GM18868 (cell line): ENCODE results near the gene SAPCD2.

Source experiments
- ATAC-seq: cut with Tn5 transposase; IDR thresholded peaks from one replicate; pipeline ENCODE4 v1.9.1; 2021; ENCODE audit warnings: mild to moderate bottlenecking, moderate library complexity; ENCODE audit not compliant: unreplicated experiment

SAPCD2 gene

DNA sequence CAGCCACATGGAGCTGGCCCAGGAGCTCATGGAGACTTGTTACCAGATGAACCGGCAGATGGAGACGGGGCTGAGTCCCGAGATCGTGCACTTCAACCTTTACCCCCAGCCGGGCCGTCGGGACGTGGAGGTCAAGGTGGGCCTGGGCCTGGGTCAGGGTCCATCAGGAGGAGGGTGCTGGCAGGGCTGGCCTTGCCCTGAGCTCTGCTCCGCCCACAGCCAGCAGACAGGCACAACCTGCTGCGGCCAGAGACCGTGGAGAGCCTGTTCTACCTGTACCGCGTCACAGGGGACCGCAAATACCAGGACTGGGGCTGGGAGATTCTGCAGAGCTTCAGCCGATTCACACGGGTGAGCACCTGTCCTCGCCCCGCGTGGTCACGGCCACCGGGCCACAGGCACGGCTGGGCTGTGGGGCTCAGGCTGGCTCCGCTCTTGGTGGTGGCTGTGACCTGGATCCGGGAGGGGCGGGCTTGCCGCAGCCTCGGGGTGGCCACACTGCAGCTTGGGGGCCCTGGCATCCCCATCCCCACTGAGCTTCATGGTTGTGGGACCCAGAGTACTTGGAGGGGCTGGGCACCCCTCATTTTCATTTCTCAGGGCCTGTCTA lies 37.1 kb upstream of the SAPCD2 start:
- ATAC-seq: no peak

DNA sequence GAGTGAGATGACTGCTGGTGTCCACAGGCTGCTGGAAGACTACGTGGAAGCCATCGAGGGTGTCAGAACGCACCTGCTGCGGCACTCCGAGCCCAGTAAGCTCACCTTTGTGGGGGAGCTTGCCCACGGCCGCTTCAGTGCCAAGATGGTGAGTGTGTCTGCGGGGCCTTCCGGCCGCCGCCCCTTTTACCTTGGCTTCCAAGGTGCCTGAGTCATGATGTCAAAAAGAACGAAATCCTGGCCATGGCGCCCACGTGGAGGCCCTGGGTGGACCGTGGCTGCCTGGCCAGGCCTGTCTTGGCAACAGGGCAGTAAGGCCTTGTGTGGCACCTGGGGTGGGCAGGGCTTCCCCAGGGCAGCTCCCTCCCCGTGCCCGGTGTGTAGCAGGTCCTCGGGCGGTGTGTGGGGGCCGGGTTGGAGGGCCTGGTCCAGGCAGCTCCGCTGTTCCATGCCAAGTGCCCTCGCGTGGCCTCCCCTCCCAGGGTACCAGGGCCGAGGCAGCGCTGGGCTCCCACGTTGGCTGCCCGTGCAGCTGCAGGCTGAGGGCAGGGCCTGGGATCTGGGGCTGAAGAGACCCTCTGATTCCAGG lies 36.4 kb upstream of the SAPCD2 start:
- no peak for ATAC-seq

DNA sequence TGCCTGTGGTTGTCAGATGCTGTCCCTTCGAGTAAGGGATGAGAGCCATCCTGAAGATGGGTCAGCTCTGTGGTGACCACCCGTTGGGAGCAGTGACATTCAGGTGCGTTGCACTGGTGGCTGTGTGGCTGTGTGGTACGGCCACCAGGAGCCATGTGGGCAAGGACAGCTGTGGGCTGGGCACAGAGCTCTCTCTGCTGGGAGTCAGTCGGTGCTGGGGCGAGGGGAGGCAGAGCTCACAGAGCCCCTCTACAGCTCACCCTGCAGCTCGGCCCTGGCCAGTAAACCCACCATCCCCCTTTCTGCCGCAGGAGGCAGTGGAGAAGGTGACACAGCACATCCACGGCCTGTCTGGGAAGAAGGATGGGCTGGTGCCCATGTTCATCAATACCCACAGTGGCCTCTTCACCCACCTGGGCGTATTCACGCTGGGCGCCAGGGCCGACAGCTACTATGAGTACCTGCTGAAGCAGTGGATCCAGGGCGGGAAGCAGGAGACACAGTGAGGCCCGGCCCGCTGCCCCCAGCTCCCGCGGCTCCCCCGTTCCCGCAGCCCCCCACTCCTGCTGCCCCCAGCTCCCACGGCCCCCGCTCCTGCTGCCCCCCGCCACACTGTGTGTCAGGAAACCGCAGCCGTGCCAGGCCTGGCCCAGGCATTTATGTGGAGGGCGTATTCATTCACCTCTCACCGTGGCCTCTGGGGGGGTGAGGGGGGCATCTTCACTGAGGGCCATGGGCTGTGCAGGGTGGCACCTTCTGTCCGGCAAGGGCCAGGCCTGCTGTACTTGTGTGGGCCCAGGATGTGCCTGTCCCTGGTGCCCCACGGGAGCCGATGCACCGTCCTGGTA lies 35.7 kb upstream of the SAPCD2 start:
- no peak for ATAC-seq

DNA sequence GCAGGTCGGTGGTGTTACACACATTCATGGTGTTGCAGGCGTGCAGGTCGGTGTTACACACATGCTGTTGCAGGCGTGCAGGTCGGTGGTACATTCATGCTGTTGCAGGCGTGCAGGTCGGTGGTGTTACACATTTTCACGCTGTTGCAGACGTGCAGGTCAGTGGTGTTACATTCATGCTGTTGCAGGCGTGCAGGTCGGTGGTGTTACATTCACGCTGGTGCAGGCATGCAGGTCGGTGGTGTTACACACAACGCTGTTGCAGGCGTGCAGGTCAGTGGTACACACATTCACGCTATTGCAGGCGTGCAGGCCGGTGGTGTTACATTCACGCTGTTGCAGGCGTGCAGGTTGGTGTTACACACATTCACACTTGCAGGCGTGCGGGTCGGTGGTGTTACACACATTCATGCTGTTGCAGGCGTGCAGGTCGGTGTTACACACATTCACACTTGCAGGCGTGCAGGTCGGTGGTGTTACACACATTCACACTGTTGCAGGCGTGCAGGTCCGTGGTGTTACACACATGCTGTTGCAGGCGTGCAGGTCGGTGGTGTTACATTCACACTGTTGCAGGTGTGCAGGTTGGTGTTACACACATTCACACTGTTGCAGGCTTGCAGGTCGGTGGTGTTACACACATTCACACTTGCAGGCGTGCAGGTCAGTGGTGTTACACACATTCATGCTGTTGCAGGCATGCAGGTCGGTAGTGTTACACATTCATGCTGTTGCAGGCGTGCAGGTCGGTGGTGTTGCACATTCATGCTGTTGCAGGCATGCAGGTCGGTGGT lies 33.0 kb upstream of the SAPCD2 start:
- ATAC-seq: no peak

DNA sequence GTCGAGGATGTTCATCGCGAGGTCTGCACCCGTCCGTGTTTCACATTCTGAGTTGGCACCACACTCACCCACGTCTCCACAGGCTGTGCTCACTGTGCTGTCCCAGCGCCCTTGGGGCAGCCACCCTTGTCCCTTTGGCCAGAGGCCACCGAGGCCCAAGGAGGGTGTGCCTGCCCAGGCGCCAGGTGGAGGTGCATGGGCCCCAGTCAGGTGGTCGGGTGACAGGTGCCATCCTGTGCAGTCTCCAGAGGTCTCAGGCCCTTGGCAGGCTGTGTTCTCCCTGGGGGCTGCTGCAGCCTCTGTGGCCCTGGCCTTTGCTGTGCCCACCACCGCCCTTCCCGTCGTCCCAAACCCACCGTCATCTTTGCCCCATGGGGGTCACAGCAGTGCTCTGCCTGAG lies 28.9 kb upstream of the SAPCD2 start:
- no peak for ATAC-seq

DNA sequence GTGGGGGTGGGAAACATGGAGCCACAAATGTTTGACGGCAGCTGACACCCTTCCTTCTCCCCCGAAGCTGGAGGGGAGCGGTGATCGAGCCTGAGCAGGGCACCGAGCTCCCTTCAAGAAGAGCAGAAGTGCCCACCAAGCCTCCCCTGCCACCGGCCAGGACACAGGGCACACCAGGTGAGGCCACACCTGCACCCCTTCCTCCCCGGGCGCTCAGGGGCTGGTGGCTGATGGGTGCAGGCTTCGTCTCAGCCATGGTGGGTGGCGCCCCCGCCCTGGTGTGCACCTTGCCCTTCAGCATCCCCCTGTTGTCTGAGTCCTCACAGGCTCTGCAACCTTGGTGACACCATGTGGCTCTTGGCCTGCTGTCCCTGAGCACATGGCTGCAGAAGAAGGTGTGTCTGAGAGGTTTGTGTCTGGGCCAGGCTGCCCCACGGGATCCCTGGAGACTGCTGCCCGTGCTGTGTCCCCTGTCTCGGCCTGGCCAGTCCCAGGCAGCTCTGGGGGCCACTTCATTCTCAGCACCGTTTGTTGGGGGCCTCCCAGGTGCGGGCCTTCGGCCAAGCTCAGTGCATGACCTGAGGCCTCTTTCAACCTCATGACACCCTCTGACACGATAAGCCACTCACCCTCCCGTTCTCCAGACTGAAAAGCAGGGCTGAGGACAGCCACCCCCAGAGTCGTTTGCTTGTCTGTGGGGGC lies 27.6 kb upstream of the SAPCD2 start:
- ATAC-seq: no peak

DNA sequence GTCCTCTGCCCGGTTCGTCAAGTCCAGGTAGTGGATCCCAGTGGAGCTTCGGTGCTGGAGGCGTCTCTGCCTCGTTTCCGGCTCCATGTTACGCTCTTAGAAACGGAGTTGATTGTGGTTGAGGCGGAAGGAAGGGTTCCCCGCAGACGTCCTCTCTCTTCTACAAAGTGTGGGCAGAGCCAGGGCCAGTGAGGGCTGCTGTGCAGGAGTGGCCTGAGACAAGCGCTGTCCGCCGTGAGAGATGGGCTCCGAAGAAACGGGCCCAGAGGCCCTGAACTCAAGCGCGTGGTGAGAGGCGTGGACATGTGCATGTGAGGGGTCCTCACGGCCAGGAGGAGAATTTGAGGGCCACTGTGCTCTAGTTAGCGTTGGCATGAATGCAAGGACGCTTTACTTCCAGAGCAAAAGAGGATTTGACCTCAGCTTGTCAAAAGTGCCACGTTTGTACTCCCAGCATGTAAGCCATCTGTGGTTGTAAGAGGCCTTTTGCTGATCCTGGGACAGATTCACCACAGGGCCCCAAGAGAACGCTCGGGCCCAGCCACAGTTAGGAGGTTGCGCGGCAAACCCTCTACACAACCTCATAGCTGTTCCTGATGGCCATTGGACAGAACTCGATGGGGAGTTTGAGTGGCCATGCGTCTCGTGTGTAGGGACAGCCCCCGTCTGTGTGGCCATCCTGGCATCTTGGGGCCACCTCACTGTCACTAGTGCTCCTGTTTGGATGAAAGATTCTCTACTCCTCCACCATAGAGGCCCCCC lies 26.6 kb upstream of the SAPCD2 start:
- no peak for ATAC-seq

DNA sequence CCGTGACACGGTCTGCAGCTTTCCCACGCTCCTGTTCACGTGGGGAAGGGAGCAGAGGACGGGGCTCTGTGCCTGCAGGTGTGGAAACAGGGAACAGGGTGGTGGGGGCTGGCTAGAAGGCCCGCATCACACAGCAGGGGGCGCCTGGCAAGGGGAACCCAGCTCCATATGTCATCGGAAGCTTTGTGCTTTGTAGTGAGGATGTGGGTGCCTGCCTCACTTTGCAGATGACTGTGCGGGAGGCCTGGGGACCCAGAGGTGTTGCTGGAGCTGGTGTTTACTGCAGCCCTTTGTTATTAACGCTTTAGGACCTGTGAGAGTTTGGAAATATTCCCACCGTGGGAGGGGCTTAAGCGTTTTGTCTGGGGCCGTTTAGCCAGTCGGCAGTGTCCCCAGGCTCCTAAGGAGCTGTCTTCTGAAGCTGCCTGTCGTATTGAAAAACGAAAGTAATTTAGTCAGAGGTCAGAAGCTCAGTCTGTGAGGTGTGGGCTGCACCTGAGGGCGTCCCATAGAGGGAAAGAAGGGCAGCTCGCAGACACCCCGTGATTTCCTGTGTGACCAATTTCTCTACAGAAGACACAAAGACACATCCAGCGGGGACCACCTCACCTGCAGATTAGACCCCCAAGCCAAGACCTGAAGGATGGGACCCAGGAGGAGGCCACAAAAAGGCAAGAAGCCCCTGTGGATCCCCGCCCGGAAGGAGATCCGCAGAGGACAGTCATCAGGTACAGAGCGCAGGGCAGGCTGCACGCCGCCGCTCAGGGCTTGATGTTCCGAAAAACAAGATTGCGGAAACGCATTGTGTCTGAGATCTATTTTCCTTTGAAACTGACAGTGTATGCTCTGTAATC lies 25.5 kb upstream of the SAPCD2 start:
- ATAC-seq: peak; percentile 88

DNA sequence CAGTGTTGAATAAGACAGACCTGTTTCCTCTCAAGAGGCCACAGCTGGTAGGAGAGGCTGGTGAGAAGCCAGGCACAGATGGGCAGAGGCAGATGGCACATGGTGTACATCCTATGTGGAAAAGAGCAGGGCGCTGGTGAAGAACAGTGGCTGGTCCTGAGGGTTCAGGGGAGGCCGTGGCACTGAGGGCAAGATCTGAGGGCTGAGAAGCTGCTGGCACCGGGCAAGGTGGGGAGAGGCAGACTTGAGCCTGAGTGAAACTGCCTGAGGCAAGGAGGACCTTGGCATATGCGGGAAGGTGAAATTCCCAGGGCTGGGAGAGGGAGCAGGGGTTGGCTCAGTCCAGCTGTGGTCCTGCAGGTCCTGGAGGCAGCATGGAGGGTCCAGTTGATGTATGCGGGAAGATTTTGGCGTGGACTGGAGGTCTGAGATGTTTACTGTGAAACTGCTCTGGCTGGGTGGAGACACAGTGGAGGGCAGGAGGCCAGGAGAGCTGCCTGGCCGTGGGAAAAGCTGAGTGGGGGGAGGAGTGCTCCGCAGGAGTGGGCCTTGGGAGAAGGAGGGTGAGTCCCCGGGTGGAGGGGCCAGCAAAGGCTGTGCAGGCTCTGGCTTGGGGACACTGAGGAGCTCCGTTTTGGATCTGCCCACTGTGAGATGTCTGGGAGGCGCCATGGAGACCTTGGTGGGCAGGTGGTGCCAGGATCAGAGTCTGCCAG lies 19.0 kb upstream of the SAPCD2 start:
- no peak for ATAC-seq

DNA sequence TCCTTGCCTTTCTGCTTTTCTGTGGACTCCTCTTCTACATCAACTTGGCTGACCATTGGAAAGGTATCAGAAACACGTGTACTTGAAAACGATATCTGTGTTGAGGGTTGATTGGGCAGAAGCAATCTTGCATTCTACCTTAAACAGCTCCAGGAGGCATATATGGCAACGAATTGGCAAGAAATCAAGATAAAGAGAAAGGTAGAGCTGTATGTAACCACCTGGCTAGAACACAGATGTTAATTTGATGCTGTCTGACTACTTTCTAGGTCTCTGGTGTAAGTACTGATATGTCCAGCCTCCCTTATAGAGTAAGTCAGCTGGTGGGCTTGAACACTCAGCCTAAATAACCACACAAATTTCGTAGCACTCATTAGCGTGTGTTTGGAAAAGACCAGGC lies 17.8 kb upstream of the SAPCD2 start:
- ATAC-seq: no peak

DNA sequence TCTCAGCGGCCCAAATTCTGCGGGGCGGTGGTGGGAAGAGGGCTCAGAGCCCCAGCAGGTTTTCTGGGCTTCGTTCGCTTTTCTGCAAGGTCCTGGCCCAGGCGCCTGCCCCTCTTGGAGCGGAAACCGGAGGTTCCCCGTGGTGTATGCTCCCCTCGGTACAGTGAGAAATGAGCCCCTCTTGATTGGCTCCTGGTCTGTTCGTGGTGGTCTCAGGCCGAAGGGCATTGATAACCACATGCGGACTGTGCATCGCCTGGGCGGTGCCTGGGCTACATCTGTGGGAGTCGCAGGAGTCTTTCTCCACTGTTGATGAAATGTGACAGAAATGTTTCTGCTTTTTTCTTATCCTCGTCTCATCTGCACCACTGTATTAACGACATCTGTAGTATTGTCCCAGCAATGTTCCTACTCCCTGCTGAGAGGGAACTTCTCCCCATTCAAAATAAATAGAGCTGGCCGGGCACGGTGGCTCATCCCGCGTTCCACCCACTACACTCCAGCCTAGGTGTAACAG lies 17.1 kb upstream of the SAPCD2 start:
- ATAC-seq: no peak

DNA sequence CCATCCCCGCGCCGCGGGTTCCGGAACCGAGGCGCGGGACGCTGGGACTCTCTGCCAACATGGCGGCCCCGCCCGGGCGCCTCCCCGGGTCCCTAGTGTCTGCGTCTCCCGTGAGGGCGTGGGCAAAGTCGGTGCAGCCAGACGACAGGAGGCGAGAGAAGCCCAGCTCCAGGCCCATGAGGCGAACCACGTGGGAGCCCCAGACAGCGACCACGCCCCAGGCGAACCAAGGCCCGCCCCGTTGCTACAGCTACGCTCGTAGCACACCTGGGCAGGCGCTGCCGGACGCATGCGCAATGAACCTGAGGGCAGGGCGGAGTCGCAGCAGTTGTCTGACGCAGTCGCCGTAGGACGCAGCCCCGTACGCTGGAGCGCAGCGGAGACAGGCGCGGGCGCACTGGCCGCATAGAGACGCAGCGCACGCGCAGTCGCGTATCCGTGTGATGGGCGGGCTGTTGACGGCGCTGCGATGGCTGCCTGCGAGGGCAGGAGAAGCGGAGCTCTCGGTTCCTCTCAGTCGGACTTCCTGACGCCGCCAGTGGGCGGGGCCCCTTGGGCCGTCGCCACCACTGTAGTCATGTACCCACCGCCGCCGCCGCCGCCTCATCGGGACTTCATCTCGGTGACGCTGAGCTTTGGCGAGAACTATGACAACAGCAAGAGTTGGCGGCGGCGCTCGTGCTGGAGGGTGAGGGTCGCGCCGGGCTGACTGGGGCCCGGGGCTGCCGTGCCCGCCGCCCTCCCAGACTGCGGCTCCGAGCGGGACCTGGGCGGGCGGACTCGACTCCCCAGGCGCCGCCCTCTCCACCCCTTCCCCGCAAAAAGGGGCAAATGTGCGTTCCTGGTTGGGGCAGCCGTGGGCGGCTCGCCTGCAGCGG lies 16.4 kb upstream of the SAPCD2 start, which contains the start of gene MAN1B1:
Gene MAN1B1 (plus strand): TSS at position 455 of the 878 bp plus-strand sequence. CDS start 15 bp downstream, at position 470.
- ATAC-seq: peak; percentile 72

DNA sequence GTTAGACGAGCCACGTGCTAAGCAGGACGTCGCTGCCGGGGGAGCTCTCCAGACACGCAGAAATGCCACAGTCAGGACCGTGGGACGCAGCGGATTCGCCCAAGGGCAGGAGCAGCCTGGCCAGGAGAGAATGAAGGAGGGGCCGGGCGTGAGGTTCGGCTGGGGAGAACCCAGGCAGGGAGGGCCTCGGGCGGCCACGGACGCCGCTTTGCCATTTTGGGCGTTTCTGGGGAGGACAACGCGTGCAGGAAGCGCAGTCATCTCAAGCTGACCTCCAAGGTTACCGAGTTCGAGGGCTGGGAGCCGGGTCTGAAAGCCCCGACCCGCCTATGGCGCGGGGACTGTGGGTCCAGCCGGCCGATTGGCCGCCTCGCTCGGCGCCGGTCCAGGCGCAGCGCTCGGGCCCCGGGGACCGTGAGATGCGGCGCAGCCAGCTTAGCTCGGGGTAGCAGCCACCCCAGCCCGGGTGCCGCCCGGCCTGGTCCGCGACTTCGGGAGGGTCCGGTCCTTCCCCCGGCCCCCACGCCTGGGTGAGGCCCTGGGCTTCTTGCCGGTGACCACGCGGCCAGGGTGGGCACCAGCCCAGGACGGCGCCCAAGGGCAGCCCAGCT lies 15.7 kb upstream of the SAPCD2 start:
- no peak for ATAC-seq

DNA sequence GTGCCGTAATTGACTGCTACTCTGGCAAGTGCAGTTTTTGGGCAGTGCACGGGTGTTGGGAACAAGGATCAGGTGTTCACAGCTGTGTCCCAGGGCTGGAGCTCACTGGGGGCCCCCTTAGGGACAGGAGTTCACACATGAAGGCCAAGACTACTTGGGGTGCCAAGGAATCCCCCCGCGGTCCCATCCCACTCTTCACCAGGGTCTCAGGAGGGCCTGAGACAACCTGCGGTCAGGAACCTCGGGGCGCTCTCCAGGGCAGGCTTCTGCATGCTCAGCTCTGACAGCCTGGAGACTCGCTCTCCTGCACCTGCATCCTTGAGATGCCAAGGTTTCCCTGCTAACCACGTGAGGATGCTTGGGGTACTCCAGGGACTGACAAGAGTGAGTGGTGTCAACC lies 14.2 kb upstream of the SAPCD2 start:
- ATAC-seq: no peak

DNA sequence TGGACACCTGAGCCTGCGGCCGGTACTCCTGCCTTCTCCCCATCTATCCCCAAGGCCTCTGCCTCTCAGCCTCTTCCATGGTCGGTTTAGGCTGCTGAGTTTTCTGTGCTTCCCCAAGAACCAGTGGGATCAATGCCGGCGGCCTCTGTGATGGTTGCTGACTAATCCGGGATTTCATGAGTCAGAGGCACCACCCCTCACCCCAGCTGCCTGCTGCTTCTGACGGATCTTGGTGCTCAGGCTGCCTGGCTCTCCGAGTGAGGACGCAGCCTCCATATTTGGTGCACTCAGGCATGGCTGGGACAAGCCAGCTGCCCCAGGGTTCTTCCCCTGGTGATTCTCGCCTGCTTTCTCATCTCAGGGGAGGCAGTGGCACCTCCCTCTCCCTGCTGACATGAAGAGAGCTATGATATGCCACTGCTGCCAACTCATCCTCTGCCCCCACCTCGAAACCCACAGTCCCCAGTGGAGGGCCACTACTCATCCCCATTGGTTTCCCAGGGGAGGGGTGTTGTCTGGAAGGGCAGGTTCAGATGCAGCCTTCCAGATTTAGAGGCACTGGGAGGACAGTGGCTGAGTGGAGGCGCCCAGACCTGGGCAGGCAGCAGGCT lies 13.1 kb upstream of the SAPCD2 start:
- ATAC-seq: peak; percentile 28

DNA sequence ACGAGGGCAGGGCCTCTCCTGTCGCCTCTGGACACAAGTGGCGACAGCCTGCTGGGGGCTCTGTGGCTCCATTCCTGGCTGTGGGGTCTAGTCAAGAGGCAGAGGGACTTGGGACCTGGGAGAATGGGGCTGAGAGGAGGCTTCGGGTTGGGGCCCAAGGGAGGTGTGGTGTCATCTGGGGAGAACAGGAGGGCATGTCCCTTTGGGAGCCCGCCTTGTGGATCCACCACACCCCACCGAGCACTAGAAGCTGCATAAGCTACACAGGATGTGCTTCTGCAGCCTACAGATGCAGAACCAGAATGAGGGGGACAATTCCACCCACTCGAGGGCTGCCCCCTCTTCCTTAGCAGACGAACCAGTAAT lies 12.6 kb upstream of the SAPCD2 start:
- no peak for ATAC-seq
